GM21786 (cell line): Measurements from ENCODE around the gene FZD8.
A peak's percentile ranks its signal among the peaks of the same experiment; 100 is the strongest.

ENCODE experiments used
- ATAC-seq: cut with Tn5 transposase; IDR thresholded peaks from one replicate; pipeline ENCODE4 v1.9.1; 2021; ENCODE audit not compliant: unreplicated experiment

FZD8 gene

DNA sequence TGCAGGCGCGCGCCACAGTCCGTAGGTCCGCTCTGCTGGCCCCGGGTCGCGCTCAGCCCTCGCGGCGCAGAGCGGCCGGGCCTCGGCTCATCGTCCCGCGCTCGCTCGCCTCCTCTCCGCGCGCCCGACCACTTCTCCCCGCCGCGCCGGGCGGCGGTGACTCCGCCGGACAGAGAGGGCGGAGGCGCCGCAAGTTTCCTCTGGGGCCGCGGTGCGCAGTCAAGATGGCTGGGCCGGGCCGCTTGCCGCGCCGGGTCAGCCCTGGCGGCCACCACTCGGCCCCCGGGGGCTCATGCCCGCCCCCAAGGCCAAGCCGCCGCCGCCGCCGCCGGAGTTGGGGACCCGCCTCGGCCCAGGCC is 441 bp downstream of the FZD8 start:
- ATAC-seq = peak; percentile 12

DNA sequence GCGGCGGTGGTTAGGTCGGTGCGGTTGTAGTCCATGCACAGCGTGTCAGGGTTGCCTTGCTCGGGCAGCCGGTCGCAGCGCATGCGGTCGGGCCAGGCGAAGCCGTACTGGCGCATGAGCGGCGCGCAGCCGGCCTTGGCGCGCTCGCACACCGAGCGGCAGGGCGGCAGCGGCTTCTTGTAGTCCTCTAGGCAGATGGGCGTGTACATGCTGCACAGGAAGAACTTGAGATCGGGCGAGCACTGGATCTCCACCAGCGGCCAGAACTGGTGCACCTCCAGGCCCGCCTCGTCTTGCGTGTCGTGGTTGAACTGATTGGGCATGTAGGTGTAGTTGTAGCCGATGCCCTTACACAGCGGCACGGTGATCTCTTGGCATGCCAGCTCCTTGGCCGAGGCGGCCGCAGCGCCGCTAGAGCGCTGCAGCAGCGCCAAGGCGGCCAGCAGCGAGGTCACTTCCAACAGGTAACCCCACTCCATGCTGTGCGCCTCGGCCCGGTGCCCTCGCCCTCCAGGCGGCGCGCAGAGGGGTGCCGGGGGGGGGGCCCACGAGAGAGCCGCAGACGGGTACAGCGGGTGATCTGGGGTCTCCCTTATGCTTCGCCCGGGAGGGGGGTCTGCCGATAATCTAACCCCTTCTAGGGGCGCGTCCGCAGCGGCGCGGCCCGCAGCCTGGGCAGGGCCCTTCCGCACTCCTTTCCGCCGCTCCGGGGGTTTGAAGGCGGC is 983 bp downstream of the FZD8 start:
- peak; percentile 21 for ATAC-seq

DNA sequence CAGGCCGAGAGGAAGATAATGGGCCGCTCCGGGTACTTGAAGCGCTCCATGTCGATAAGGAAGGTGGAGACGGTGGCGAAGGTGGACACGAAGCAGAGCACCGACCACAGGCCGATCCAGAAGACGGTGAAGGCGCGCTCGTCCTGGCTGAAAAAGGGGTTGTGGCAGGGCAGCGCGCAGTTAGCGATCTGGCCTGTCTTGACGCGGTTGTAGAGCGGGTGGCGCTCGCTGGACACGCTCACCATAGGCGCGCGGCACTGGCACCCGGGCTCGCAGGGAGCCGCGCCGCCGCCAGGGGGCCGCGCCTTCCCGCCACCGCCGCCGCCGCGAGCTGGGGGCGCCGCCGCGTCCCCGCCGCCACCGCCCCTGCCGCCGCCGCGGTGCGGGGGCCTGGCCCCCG is 1.6 kb downstream of the FZD8 start:
- ATAC-seq = no peak

DNA sequence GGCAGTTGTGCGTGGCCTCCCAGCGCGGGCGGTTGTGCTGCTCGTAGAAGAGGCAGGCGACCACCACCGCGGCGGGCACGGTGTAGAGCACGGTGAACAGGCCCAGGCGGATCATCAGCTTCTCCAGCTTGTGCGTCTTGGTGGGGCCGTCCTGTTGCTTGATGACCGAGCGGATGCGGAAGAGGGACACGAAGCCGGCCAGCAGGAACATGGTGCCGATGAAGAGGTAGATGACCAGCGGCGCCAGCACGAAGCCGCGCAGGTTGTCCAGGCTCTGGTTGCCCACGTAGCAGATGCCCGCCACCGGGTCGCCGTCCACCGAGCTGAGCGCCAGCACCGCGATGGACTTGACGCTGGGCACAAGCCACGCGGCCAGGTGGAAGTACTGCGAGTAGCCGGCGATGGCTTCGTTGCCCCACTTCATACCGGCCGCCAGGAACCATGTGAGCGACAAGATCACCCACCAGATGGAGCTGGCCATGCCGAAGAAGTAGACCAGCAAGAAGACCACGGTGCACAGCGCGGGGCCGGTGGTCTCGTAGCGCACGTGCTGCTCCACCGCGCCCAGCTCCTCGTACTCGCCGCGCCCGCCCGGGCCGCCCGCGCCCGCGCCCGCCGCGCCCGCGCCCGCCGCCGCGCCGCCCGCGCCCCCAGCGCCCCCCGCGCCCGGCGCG is 2.2 kb downstream of the FZD8 start:
- no peak for ATAC-seq

DNA sequence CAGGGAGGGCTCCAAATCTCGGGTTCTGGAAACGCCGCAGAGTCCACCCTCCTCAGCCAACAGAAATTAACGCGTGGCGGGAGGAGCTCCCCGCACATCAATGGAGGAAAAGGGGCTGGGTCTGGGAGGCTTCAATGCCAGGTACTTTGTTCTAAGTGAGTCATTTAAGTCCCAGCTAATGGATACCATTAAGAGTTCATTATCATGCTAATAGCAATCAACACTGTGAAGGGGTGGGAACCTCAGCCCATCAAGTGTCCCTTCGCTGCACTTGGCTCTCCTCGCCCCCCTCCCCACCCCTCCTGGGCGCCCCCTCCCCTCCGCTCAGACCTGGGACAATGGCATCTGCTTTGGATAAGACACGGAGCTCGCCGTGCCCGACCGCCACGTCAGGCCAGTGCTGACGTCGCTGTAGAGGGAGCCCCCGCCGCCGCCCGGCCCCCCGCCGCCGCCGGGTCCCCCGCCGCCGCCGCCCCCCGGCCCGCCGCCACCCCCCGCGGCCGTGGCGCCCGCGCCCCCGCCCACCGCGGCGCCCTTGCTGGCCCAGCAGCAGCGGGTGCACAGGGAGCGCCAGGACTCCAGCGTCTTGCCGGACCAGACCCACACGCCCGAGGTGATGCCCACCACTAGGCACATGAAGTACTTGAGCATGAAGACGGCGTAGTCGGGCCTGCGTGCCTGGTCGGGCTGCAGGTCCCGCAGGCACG is 2.9 kb downstream of the FZD8 start:
- ATAC-seq = no peak

DNA sequence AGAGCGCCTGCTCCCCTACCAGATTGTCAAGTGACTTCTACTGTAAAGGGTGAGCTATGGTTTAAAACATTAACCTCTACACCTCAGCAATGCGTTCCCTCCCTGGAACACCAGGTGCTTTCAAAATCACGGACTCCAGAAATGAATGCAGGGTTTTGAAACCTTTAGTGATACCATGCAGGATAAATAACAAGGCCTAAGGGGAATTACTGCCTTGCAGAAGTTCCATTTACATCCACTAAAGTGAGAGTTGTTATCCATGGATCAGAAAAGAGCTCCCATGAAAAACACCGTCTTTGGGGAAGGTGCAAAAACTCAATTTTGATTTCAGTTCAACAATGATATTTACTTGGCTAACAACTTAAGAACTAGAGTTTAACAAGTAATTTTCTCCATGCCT is 4.0 kb downstream of the FZD8 start:
- no peak for ATAC-seq

DNA sequence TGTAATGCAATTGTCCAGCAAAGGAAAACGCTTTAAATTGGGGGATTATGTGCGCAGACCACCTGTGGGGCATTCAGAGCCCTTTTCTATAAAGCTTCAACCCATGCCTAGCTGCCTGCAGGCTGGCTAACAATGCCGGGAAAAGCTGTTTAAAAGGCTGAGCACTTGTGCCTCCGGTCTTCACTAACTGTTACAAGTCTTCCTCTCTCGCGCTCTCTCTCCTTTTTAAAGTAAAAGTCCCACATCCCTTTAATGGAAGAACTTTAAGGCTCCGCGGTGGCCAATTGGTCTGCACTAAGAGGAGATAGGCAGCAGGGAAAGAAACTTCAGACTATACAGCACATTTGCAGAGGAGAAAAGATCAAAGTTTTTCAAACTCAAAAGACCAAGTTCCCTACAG is 4.6 kb downstream of the FZD8 start:
- no peak for ATAC-seq

DNA sequence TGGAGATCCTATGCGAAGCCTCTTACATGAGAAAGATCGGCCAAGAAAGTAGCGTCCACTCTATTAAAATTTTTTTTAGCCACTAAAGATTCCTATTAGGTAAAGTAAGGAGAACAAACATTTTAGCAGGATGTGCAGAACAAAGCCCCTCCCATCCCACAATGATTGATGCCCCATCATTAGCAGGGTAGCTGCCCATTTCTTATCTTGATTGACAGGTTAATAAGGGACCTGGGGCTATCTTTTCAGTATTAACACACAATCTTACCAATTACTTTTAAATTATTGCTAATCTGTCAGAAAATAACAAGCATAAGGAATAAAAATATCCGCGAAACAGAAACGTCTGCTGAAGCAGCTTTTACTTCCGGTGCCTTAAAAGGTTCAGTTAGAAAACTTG is 5.1 kb downstream of the FZD8 start:
- no peak for ATAC-seq

DNA sequence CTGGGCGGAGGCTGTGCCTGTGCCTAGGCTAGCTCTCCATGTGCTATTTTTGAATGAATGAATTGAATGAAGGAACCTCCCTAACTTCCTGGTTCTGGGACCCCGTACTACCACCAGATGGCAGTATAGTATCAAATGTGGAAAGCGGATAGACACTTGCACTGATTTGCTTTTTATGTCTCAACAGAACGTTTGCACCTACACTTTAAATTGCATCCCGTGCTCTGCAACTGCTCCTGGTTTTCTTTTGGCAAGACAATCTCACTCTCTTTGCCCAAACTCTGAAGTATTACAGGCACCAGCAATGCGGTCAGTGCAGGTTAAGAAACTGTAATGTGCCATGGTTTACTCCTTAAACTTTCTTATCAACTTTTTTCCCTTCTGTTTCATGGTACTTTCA is 6.5 kb downstream of the FZD8 start:
- peak; percentile 69 for ATAC-seq

DNA sequence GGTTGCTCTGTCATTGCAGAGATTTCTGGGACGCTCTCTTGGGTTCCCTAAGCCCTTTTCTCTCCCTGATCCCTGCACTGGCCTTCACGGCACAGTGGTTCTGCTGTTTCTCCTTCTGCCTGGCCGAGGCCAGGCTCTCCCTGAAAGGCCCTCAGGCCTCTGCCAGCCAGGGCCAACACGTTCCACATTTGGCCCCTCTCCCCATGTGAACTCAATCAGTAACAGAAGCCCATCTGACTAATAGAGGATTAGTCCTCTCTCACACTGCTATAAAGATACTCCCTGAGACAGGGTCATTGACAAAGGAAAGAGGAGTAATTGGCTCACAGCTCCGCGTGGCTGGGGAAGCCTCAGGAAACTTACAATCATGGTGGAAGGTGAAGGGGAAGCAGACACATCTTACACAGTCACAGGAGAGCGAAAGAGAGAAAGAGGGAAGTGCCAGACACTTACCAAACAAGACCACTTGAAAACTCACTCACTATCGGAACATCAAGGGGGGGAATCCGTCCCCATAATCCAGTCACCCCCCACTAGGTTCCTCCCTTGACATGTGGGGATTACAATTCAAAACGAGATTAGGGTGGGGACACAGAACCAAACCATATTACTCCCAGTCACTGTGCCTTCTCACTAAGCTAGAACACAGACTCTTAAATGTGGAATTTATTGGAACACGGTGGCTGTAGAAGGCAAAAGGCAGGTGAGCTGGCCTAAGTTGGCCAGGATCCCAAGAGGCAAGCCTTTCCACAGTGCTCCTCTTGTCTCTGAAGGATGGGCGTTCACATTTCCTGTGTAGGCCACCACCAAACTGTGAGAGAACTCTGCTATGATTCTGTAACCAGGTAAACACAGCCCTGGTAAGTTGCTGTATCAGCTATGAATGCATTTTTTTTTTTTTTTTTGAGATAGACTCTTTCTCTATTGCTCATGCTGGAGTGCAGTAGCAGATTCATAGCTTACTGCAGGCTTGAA is 8.8 kb downstream of the FZD8 start:
- no peak for ATAC-seq

DNA sequence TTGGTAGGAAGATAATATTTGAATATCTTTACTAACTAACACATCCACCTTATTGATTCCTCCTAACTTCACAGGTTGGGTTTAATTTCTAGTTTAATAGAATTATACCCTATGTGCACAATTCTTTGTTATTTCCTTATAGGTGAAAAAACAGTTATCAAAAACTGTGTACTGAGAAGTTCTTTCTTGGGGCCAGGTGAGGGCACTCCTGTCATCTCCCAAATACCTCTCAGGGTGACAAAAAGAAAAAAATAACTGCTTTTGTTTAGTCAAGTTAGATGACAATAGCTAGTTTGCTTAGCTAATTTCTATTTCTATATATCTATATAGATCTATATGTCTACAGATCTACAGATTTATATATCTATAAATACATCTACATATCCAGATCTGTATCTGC is 10.1 kb downstream of the FZD8 start:
- no peak for ATAC-seq

DNA sequence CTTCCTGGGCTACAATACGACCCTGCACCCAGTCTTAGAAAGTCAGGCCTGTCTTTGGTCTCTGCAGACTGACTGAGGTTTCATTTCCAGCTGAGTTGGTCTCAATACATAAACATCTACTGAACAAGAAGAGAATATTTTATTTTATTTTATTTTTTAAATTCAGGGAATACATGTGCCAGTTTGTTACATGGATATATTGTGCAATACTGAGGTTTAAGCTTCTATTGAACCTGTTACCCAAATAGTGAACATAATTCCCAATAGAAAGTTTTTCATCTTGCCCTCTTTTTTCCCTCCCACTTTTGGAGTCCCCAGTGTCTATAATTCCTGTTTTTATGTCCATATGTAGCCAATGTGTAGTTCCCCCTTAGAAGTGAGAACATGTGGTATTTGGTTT is 10.7 kb downstream of the FZD8 start:
- no peak for ATAC-seq

DNA sequence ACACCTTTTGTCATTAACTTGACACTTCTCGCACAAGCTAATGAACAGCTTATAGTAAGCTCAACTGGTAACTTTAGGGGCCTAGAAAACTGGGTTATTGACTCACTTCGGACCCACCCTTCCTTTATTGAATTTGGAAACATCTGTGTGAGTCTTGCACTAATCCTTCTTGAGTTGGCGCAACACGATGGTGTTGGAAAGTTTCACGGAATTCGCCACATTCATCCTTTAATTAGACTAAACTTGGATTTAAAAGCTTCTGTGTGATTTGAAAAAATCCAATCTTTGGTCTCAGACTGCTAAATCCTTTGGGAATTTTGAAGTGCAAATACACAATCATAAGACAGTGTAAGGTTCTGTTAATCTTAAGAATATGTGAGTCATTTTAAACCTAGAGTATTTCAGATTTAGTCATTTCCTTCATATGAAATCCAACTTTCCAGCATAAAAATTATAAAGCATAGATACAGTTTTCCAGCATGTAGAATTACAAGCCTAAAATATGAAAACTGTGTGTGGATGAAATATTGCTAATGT is 15.1 kb downstream of the FZD8 start:
- no peak for ATAC-seq

DNA sequence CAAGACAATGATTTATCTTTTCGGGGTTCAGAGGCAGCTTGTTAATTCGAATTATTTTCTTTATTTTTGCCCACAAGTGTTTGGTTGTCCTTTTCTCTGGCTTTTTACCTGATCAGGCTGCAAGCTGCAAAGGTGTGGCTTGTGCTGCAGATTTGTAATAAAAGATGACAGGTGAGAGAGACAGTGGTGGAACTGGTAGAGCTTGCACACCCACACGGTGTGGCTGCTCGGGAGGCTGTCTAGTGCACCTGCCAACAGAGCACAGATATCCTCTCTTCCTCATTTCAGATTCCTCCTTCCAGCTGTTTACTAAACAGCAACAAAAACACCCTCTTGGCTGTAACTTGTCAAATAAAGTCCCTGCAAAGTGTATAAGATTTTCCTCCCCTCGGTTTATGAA is 27.8 kb downstream of the FZD8 start:
- no peak for ATAC-seq

DNA sequence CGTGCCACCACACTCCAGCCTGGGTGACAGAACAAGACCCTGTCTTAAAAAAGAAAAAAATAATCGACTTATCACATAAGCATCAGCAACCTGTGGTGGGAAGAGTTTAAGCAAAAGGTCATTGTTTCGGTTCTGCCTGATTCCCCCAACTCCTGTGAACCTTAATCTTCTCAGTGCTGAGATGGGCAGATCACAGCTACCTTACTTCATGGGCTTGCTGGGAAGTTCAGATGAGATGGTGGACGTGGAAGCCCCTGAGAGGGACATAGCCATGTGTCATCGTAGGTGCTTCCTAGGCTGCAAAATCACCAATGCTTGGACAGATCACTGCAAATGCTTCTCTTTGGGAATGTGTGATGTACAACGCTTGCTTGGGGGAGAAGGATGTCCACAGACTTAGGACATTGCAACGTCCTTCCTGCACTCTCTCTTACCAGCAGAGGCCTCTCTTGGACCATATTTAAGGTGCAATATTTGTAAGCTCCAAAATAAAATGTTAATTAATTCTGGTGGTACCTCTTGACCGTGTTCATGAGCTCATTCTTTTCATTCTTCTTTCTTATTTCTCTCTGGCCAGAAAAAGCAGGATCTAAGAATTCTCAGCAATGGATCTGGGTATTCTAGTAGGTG is 28.4 kb downstream of the FZD8 start:
- no peak for ATAC-seq

DNA sequence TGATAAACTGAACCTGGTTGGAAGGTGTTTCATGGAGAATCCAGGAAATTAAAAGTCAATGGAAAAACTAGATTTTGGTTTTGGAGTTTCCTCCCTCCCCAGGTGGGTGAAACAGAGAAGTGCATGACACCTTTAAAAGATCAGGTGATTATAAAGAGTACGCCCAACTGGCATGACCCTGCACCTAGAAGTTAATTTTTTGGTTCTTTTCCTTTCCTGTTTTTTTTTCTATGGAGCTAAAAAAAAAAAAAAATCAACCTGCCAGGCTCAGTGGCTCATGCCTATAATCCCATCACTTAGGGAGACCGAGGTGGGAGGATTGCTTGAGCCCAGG is 29.0 kb downstream of the FZD8 start:
- ATAC-seq = no peak

DNA sequence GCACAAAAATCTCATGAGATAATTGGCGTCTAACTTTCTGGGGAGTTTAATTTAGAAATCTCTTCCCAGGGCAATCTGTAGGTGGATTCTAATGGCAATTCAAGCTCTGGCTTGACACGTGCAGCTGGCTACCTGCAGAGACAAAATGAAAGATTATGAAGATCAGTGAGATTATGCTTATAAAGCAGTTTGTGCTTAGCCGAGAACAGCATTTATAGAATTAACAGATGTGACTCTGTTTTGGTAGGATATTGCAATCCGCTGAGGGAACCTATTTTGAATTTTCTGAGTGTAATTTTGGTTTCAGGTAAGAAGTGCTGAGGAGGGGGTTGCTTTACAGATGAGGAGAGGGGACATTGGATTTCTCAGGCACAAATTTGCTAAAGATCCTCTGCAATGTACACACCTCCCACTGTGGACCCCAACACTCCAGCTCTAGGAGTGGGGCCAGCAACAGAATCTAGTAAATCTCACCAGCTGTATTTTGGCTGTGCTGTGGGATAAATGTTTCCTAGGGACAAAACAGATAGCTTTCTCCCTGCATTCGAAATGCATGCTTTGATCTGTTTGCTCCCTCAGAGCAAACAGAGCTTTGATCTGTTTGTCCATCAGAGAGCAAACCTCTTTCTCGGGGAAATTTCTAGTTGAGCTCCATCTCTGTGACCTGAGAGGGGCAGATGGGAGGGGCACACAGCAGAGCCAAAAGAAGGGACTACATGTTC is 29.6 kb downstream of the FZD8 start:
- no peak for ATAC-seq

DNA sequence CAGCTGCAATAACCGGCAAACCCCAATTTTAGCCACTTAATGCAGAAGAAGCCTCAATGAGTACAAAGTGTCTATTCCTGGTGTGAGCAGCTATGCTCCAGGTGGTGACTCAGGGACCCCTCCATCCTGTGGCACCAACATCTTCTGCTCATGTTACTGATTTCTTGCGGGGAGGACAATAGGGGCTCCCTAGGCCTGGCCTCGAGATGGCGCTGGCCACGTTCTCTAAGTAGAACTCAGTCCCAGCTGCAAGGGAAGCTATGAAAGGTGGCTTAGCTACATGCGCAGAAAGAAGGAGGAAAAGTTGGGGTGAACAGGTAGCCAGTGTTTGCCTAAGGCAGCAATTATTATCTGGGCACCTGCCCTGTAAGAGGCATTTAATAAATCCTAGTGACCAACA is 30.3 kb downstream of the FZD8 start:
- no peak for ATAC-seq

DNA sequence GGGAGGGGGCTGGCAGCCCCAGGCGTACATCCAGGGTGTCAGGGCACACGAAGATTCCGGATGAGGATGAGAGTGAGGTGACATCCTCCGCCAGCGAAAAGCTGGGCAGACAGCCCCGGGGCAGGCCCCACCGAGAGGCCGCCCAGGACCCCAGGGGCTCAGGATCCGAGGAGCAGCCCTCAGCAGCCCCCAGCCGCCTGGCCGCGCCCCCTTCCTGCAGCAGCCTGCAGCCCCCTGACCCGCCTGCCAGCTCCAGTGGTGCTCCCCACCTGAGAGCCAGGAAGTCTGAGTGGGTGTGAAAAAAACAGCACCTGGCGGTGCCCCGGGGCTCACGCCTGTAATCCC is 33.8 kb downstream of the FZD8 start:
- ATAC-seq = no peak
